T-helper 17 cell (primary cell): Measurements from ENCODE around the gene CES1. TPM values are rescaled to one million over a fixed set of nuclear protein-coding genes. Genes with fewer than 3 reads are reported as not detected.
"Not testable (repeated sequence)": the region's sequence is repeated elsewhere in the genome, so short reads cannot be mapped to it uniquely, and the experiment has no call there.

Source experiments
- ATAC-seq: fragments of 150-1000 bp; cut with Tn5 transposase; 2 replicates; pipeline ENCODE4 v1.10.0; 2021; ENCODE audit warnings: mild to moderate bottlenecking, moderate library complexity
- DNase-seq, 3 donors: peaks; one replicate each; pipeline versions ENCODE4 v3.0.0 to v3.0.0-alpha.2; 2020 to 2021
- H3K9me3 ChIP-seq: one replicate; pipeline ENCODE4 v1.7.0; 2013; ENCODE audit warnings: low read length, mild to moderate bottlenecking; ENCODE audit not compliant: control insufficient read depth, poor library complexity, severe bottlenecking
- H3K27ac Mint-ChIP-seq: one replicate; pipeline ENCODE4 v1.8.0; 2022; ENCODE audit warnings: mild to moderate bottlenecking, moderate library complexity, mixed read lengths
- H3K27me3 Mint-ChIP-seq: one replicate; pipeline ENCODE4 v1.8.0; 2022; ENCODE audit warnings: mixed read lengths
- H3K36me3 Mint-ChIP-seq: one replicate; pipeline ENCODE4 v1.8.0; 2022; ENCODE audit warnings: low read depth, mixed read lengths
- H3K4me1 Mint-ChIP-seq: one replicate; pipeline ENCODE4 v1.8.0; 2022; ENCODE audit warnings: mild to moderate bottlenecking, mixed read lengths
- H3K4me3 Mint-ChIP-seq: one replicate; pipeline ENCODE4 v1.8.0; 2022; ENCODE audit warnings: mild to moderate bottlenecking, moderate library complexity, mixed read lengths
- total RNA-seq, 4 donors: library from RNA in 2 of 4; stranded (reverse) in 2 of 4; gene quantifications; one replicate each; pipeline ENCODE4 v1.2.3 and lab custom pipeline; 2022 to 2026

CES1 gene
- total RNA-seq, 2 donors from 2014 or later: 0.42 to 1.9 TPM

GRCh38 chr16:55824473-55825000 is 8.4 kb downstream of the CES1 start:
- Mint-ChIP-seq H3K36me3 (peaks cover 2% of the 10 kb centered on the region), H3K4me3 (no peak overlapping the region), H3K27ac (no peak overlapping the region), H3K27me3 (peaks cover 62% of the 10 kb centered on the region), H3K4me1 (peaks cover 2% of the 10 kb centered on the region)
- ATAC-seq (no peak), DNase-seq (no peak)
- H3K9me3 ChIP-seq: no peaks in the 10 kb centered on the region

- Mint-ChIP-seq H3K27me3 (peaks cover 62% of the 10 kb centered on the region), H3K36me3 (peaks cover 2% of the 10 kb centered on the region), H3K4me3 (no peak overlapping the region)
Measured at GRCh38 chr16:55822280-55822810, 10.6 kb downstream of the CES1 start.

GRCh38 chr16:55821210-55821609 is 11.7 kb downstream of the CES1 start:
- H3K4me3 Mint-ChIP-seq: no peak overlapping the region
- no peaks in the 10 kb centered on the region for H3K9me3 ChIP-seq
- ATAC-seq (no peak), DNase-seq (no peak)
- H3K4me1 Mint-ChIP-seq: no peaks in the 10 kb centered on the region
- peaks cover 63% of the 10 kb centered on the region for H3K27me3 Mint-ChIP-seq
- H3K27ac Mint-ChIP-seq: no peak overlapping the region
- H3K36me3 Mint-ChIP-seq: peaks cover 2% of the 10 kb centered on the region

More at GRCh38 chr16:55822280-55822810, 10.6 kb downstream of the CES1 start:
- ATAC-seq (no peak), DNase-seq (no peak)
- H3K9me3 ChIP-seq: no peaks in the 10 kb centered on the region
- no peaks in the 10 kb centered on the region for H3K4me1 Mint-ChIP-seq
- H3K27ac Mint-ChIP-seq: no peak overlapping the region

GRCh38 chr16:55820615-55821014 is 12.3 kb downstream of the CES1 start:
- Mint-ChIP-seq H3K36me3 (peaks cover 2% of the 10 kb centered on the region), H3K4me3 (no peak overlapping the region), H3K4me1 (no peaks in the 10 kb centered on the region), H3K27ac (no peak overlapping the region), H3K27me3 (peaks cover 63% of the 10 kb centered on the region)
- ATAC-seq (no peak), DNase-seq (no peak)
- H3K9me3 ChIP-seq: no peaks in the 10 kb centered on the region

- H3K27me3 Mint-ChIP-seq: peaks cover 62% of the 10 kb centered on the region
Measured at GRCh38 chr16:55817236-55817912, 15.5 kb downstream of the CES1 start.

GRCh38 chr16:55816222-55816621 is 16.7 kb downstream of the CES1 start:
- not testable (repeated sequence) for DNase-seq, ATAC-seq
- peaks cover 64% of the 10 kb centered on the region for H3K27me3 Mint-ChIP-seq

More at GRCh38 chr16:55817236-55817912, 15.5 kb downstream of the CES1 start:
- no peaks in the 10 kb centered on the region for H3K9me3 ChIP-seq
- Mint-ChIP-seq H3K4me3 (no peak overlapping the region), H3K36me3 (peaks cover 2% of the 10 kb centered on the region), H3K27ac (no peak overlapping the region), H3K4me1 (no peaks in the 10 kb centered on the region)
- DNase-seq: no peak
- no peak for ATAC-seq

GRCh38 chr16:55815320-55815719 is 17.6 kb downstream of the CES1 start:
- no peaks in the 10 kb centered on the region for H3K36me3 Mint-ChIP-seq
- ATAC-seq (no peak), DNase-seq (no peak)
- no peaks in the 10 kb centered on the region for H3K9me3 ChIP-seq
- no peak overlapping the region for H3K27ac Mint-ChIP-seq
- no peaks in the 10 kb centered on the region for H3K4me1 Mint-ChIP-seq
- no peak overlapping the region for H3K4me3 Mint-ChIP-seq
- peaks cover 73% of the 10 kb centered on the region for H3K27me3 Mint-ChIP-seq

More at GRCh38 chr16:55816222-55816621, 16.7 kb downstream of the CES1 start:
- not testable (repeated sequence) for H3K4me3 Mint-ChIP-seq, H3K27ac Mint-ChIP-seq, H3K4me1 Mint-ChIP-seq, H3K9me3 ChIP-seq, H3K36me3 Mint-ChIP-seq

- not testable (repeated sequence) for H3K4me3 Mint-ChIP-seq, DNase-seq, H3K36me3 Mint-ChIP-seq, H3K9me3 ChIP-seq, H3K4me1 Mint-ChIP-seq, ATAC-seq, H3K27ac Mint-ChIP-seq
- H3K27me3 Mint-ChIP-seq: peaks cover 76% of the 10 kb centered on the region
Measured at GRCh38 chr16:55814174-55814573, 18.7 kb downstream of the CES1 start.

- H3K27me3 Mint-ChIP-seq: peaks cover 74% of the 10 kb centered on the region
Measured at GRCh38 chr16:55813730-55814129, 19.2 kb downstream of the CES1 start.

GRCh38 chr16:55812951-55813350 is 19.9 kb downstream of the CES1 start:
- DNase-seq (no peak), ATAC-seq (no peak)
- Mint-ChIP-seq H3K4me1 (no peaks in the 10 kb centered on the region), H3K27ac (no peak overlapping the region), H3K36me3 (no peaks in the 10 kb centered on the region), H3K27me3 (peaks cover 71% of the 10 kb centered on the region), H3K4me3 (no peak overlapping the region)
- no peaks in the 10 kb centered on the region for H3K9me3 ChIP-seq

More at GRCh38 chr16:55813730-55814129, 19.2 kb downstream of the CES1 start:
- not testable (repeated sequence) for H3K36me3 Mint-ChIP-seq, H3K4me1 Mint-ChIP-seq, H3K4me3 Mint-ChIP-seq, H3K27ac Mint-ChIP-seq, H3K9me3 ChIP-seq, DNase-seq, ATAC-seq

- no peaks in the 10 kb centered on the region for H3K36me3 Mint-ChIP-seq
- no peak for ATAC-seq
- H3K27me3 Mint-ChIP-seq: peaks cover 62% of the 10 kb centered on the region
- no peak overlapping the region for H3K4me3 Mint-ChIP-seq
- no peak overlapping the region for H3K27ac Mint-ChIP-seq
- no peaks in the 10 kb centered on the region for H3K4me1 Mint-ChIP-seq
- no peaks in the 10 kb centered on the region for H3K9me3 ChIP-seq
- no peak for DNase-seq
Measured at GRCh38 chr16:55811811-55812210, 21.1 kb downstream of the CES1 start.

- H3K36me3 Mint-ChIP-seq: no peaks in the 10 kb centered on the region
- no peaks in the 10 kb centered on the region for H3K4me1 Mint-ChIP-seq
- no peak for DNase-seq
- H3K9me3 ChIP-seq: no peaks in the 10 kb centered on the region
- ATAC-seq: no peak
- no peak overlapping the region for H3K27ac Mint-ChIP-seq
- H3K4me3 Mint-ChIP-seq: no peak overlapping the region
- peaks cover 49% of the 10 kb centered on the region for H3K27me3 Mint-ChIP-seq
Measured at GRCh38 chr16:55810451-55810961, 22.4 kb downstream of the CES1 start.

GRCh38 chr16:55809851-55810250 is 23.0 kb downstream of the CES1 start:
- no peak overlapping the region for H3K27ac Mint-ChIP-seq
- no peaks in the 10 kb centered on the region for H3K4me1 Mint-ChIP-seq
- H3K36me3 Mint-ChIP-seq: no peaks in the 10 kb centered on the region
- H3K9me3 ChIP-seq: no peaks in the 10 kb centered on the region
- ATAC-seq (no peak), DNase-seq (no peak)
- peaks cover 44% of the 10 kb centered on the region for H3K27me3 Mint-ChIP-seq
- H3K4me3 Mint-ChIP-seq: no peak overlapping the region
